Neutrophil (primary cell): ENCODE measurements around the gene LCP1.

ENCODE experiments used
- H3K27ac ChIP-seq: fragments of 200-600 bp; sonication (generic); 2 replicates; pipeline ENCODE4 v1.5.1; 2016; ENCODE audit warnings: mild to moderate bottlenecking, moderate library complexity
- H3K27me3 ChIP-seq: fragments of 200-600 bp; sonication (generic); 2 replicates; pipeline ENCODE4 v1.6.0; 2016; ENCODE audit warnings: mild to moderate bottlenecking
- H3K36me3 ChIP-seq: fragments of 200-600 bp; sonication (generic); 2 replicates; pipeline ENCODE4 v1.5.1; 2017
- H3K4me1 ChIP-seq, 2 experiments: fragments of 200-600 bp in 1 of 2; sonication (generic) in 1 of 2; 1 replicate in 1 of 2; 2 replicates in 1 of 2; pipeline versions ENCODE4 v1.5.1 to v1.6.1; 2013 to 2016; ENCODE audit warnings: low read depth in 1 of 2, low read length in 1 of 2, mild to moderate bottlenecking in 1 of 2, moderate library complexity in 1 of 2; ENCODE audit not compliant: control insufficient read depth in 1 of 2, insufficient read depth in 1 of 2
- H3K4me3 ChIP-seq, 2 experiments: fragments of 200-600 bp in 1 of 2; sonication (generic) in 1 of 2; 1 replicate in 1 of 2; 2 replicates in 1 of 2; pipeline ENCODE4 v1.5.1; 2013 to 2016; ENCODE audit warnings: low read depth in 1 of 2, low read length in 1 of 2, mild to moderate bottlenecking in 1 of 2, moderate library complexity in 1 of 2
- H3K9me3 ChIP-seq: fragments of 200-600 bp; sonication (generic); 2 replicates; pipeline ENCODE4 v1.5.1; 2016
- TF ChIP-seq, protein P1 (sequence below): fragments of 200-600 bp; sonication (generic); IDR thresholded peaks from 2 replicates; pipeline ENCODE4 v1.5.1; 2016; ENCODE audit warnings: antibody characterized with exemption

The LCP1 gene

DNA sequence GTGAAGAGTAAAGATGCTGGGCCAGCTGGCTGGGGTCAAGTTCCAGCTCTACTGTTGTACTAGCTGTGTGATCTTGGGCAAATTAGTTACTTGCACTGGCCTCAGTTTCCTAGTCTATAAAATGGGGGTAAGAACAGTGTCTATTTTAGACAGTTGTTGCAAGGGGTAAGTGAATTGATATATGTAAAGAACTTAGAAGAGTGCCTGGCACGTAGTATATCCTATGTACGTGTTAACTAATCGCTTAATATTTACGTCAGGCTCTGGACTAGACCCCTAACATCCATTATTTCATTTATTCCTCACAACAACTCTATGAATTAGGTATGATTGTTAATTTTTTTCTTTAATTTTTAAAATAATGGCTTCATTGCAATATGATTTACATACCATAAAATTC lies 3.7 kb upstream of the LCP1 start:
- Histone ChIP-seq H3K4me3 (no peak overlapping the region), H3K4me1 (peaks cover 33% of the 10 kb centered on the region in 2 experiments), H3K27me3 (no peaks in the 10 kb centered on the region), H3K27ac (peak overlapping the region; percentile 97), H3K36me3 (no peaks in the 10 kb centered on the region), H3K9me3 (no peaks in the 10 kb centered on the region)
- TF ChIP-seq, protein P1, sequence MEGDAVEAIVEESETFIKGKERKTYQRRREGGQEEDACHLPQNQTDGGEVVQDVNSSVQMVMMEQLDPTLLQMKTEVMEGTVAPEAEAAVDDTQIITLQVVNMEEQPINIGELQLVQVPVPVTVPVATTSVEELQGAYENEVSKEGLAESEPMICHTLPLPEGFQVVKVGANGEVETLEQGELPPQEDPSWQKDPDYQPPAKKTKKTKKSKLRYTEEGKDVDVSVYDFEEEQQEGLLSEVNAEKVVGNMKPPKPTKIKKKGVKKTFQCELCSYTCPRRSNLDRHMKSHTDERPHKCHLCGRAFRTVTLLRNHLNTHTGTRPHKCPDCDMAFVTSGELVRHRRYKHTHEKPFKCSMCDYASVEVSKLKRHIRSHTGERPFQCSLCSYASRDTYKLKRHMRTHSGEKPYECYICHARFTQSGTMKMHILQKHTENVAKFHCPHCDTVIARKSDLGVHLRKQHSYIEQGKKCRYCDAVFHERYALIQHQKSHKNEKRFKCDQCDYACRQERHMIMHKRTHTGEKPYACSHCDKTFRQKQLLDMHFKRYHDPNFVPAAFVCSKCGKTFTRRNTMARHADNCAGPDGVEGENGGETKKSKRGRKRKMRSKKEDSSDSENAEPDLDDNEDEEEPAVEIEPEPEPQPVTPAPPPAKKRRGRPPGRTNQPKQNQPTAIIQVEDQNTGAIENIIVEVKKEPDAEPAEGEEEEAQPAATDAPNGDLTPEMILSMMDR, result no peak

DNA sequence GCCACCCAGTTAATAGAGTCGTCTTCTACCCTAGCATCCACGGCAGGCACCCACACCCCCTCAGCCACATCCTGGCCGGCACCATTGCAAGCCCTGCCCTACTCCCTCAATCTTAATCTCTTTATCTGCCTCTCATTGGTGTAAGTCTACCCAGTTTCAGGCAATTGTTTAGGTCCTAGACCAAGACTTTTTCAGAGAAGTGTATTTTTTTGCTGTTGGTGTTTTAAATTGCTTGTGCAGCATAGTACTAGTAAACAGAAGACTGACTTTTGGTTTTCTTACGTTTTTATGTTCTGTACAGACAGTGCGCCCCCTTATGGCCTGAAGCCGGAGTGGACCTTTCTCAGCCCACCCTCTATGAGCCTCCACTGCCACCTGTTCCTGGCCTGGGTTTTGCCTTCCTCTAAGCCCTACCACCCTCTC lies 2.3 kb upstream of the LCP1 start:
- Histone ChIP-seq H3K27ac (peak overlapping the region; percentile 97), H3K4me3 (peak overlapping the region; percentile 24 to 85), H3K4me1 (peaks cover 33 to 35% of the 10 kb centered on the region in 2 experiments), H3K27me3 (no peaks in the 10 kb centered on the region), H3K9me3 (no peaks in the 10 kb centered on the region), H3K36me3 (no peaks in the 10 kb centered on the region)
- TF ChIP-seq, protein P1, result peak; percentile 86

DNA sequence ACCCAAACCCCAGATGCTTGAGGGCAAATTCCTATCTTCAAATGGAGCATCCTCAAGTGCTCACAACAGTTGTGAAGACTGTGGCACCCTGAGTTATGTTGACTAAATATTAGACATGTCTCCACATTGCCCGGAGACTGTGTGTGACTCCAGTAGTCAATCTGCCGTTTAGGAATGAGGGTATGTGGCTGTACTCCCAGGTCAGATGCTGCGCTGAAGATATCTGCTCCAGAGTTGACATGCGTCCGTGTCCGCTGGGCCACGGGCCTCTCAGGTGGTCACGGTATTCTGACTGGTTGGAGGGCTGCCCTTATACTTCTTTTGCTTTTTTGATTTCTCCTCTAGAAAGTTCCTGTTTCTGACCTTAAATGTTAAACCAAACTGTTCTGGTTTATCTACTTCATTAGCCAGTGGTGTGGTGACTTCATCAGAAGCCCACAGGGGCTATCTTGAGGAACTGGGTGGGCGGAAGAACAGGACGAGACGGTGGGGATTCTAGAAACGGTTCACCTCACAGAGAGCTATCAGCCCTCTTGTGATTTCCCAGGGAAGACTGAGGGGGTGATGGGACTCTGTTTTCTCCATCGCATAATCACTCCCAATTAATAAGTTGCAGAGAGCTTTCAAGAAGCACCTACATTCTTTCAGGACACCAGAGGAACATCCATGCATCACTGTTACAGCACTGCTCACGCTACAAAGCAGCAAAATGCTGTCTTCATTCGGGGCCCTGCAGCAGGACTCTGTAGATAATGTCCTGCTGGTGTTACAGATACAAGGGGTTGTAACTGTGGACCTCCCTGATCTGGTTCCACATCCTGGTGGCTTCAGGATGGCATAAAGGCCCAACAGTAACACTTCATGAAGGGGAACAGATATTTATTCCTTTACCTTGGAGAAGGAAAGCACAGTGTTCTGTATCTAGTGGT lies 1.3 kb upstream of the LCP1 start:
- no peaks in the 10 kb centered on the region for H3K27me3 ChIP-seq
- peak overlapping the region; percentile 97 for H3K27ac ChIP-seq
- peaks cover 33 to 45% of the 10 kb centered on the region in 2 experiments for H3K4me1 ChIP-seq
- peak overlapping the region; percentile 85 to 92 for H3K4me3 ChIP-seq
- no peaks in the 10 kb centered on the region for H3K9me3 ChIP-seq
- TF ChIP-seq, protein P1, result no peak
- H3K36me3 ChIP-seq, result peaks cover 3% of the 10 kb centered on the region

DNA sequence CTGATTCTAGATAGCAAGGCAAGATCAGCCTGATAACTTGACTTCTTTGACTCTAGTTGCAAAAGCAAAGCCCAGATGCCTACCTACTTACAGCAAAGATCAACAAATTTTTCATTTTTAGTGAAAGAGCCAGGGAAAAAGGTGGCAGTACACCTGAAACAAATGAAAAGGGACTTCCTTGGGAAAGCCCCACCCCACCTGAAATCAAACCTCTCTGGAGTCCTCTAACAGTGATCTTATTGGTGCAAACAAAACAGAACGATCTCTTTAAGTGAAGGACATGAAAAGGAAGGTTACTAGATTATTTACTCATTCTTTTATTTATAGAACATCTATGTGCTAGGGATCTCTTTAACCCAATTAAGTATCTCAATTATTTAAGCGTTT lies 507 bp upstream of the LCP1 start:
- peaks cover 38 to 53% of the 10 kb centered on the region in 2 experiments for H3K4me1 ChIP-seq
- H3K9me3 ChIP-seq, result no peaks in the 10 kb centered on the region
- H3K27ac ChIP-seq, result peak overlapping the region; percentile 97
- peaks cover 9% of the 10 kb centered on the region for H3K36me3 ChIP-seq
- no peaks in the 10 kb centered on the region for H3K27me3 ChIP-seq
- H3K4me3 ChIP-seq, result peak overlapping the region; percentile 85 to 92
- TF ChIP-seq, protein P1, result no peak

DNA sequence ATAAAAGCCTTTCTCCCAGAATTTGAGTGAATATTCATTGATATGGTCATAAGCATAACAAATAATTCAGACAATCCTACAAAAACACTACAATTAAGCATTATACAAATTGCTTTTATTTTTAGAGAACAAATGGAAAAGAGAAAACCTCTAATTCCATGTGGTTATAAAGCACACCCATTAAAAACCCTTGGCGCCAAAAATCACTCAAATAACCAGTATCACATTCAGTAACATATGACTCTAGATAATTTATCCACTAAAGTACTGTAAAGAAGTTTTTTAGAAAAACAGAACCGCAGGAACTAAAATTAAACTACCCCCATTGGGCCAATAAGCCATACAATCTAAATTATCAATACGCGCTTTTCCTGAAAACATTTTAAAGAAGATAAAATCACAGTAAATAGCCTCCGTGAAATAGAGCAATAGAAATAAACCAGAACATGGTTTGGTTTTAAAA lies 569 bp downstream of the LCP1 start:
- Histone ChIP-seq H3K36me3 (peaks cover 15% of the 10 kb centered on the region), H3K4me3 (peak overlapping the region; percentile 85 to 92), H3K4me1 (peaks cover 45 to 62% of the 10 kb centered on the region in 2 experiments), H3K9me3 (no peaks in the 10 kb centered on the region), H3K27ac (peak overlapping the region; percentile 97), H3K27me3 (no peaks in the 10 kb centered on the region)
- TF ChIP-seq, protein P1, result no peak
